NCI-H345 (cell line): ENCODE measurements around the gene SLC23A3.

Experiments
- DNase-seq: peaks from one replicate; lab custom pipeline; 2025; lab: John Stamatoyannopoulos, UW

Gene SLC23A3

GRCh38 chr2:219169930-219170654, at the start of gene SLC23A3:
Gene SLC23A3, minus strand, starts transcription at chr2:219170029. Its CDS starts 45 bp downstream, at chr2:219169984.
- DNase-seq: no peak

GRCh38 chr2:219218732-219219701, 49.2 kb upstream of the SLC23A3 start, which contains the start of gene ABCB6:
Gene ABCB6, minus strand, starts transcription at chr2:219218958. Its CDS starts 285 bp downstream, at chr2:219218673.
- peak; percentile 96 for DNase-seq

GRCh38 chr2:219218217-219218731, 48.4 kb upstream of the SLC23A3 start:
- DNase-seq: peak; percentile 67

GRCh38 chr2:219216535-219216915, 46.7 kb upstream of the SLC23A3 start:
- DNase-seq: no peak

- DNase-seq: no peak
Observed at GRCh38 chr2:219215871-219216534, 46.2 kb upstream of the SLC23A3 start.

GRCh38 chr2:219214786-219215185, 45.0 kb upstream of the SLC23A3 start:
- no peak for DNase-seq

GRCh38 chr2:219214141-219214540, 44.3 kb upstream of the SLC23A3 start:
- no peak for DNase-seq

- no peak for DNase-seq
Observed at GRCh38 chr2:219213486-219214071, 43.8 kb upstream of the SLC23A3 start.

GRCh38 chr2:219213026-219213415, 43.2 kb upstream of the SLC23A3 start:
- no peak for DNase-seq

- no peak for DNase-seq
Observed at GRCh38 chr2:219210886-219211362, 41.1 kb upstream of the SLC23A3 start.

GRCh38 chr2:219210196-219210885, 40.5 kb upstream of the SLC23A3 start:
- DNase-seq: no peak

- no peak for DNase-seq
Observed at GRCh38 chr2:219209236-219210195, 39.7 kb upstream of the SLC23A3 start.

- no peak for DNase-seq
Observed at GRCh38 chr2:219207884-219208740, 38.3 kb upstream of the SLC23A3 start.

GRCh38 chr2:219207134-219207883, 37.5 kb upstream of the SLC23A3 start:
- no peak for DNase-seq

- peak; percentile 95 for DNase-seq
Observed at GRCh38 chr2:219206328-219207133, 36.7 kb upstream of the SLC23A3 start, which contains the start of gene ZFAND2B. Gene ZFAND2B, plus strand, starts transcription at chr2:219206782. Its CDS starts 206 bp downstream, at chr2:219206988.

GRCh38 chr2:219205981-219206327, 36.1 kb upstream of the SLC23A3 start:
- DNase-seq: no peak

- no peak for DNase-seq
Observed at GRCh38 chr2:219205165-219205538, 35.3 kb upstream of the SLC23A3 start.
